HG03135 (cell line): Measurements from ENCODE around the gene HTRA2.

Experiments
- ATAC-seq: cut with Tn5 transposase; IDR thresholded peaks from one replicate; pipeline ENCODE4 v1.9.1; 2021; ENCODE audit warnings: mild to moderate bottlenecking, moderate library complexity; ENCODE audit not compliant: unreplicated experiment

The HTRA2 gene

DNA sequence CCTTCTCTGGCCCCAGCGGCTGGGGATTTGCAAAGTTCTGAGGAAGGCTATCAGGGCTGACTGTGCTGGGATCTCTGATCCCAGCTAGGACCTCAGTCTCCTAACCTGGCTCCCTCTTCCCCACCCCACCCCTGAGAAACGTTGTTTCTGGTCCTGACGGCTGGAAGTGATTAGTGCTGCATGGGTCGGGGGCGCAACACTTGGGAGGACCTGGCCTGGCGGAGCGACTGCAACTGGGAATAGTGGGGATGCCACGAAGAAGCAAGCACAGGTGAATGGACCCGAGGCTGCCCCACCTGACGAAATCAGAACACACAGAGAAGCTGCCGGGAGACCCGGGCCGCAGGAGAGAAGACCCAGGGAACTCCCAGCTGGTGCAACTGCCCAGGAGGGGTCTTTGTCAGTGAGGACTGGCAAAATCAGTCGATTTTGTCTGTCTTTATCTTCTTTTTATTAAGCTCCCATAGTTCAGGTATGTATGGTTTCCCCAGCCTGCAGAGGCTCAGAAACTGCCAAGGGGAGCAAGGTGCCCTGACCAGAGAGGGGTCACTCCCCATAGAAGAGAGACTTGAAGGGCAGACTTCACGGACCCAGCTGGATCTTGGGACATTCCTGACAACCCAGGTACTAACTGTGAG lies 29.7 kb upstream of the HTRA2 start:
- ATAC-seq, result no peak

DNA sequence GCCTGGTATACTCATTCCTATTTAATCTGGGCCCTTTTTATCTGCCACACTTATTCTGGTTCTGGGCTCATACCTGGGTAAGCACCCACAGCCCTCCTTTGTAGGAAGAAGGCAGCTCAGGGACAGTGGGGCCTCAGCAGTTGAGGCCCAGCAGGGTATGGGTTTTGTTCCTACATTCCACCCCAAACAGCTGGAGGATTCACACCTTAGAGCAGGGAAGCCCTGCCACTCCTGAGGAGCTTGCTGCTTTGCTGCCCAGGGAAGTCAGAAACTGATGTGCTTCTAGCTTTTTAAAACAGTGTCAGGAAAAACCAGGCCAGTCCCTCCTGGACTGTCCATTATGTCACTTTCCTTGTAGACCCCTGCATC lies 29.2 kb upstream of the HTRA2 start:
- no peak for ATAC-seq

DNA sequence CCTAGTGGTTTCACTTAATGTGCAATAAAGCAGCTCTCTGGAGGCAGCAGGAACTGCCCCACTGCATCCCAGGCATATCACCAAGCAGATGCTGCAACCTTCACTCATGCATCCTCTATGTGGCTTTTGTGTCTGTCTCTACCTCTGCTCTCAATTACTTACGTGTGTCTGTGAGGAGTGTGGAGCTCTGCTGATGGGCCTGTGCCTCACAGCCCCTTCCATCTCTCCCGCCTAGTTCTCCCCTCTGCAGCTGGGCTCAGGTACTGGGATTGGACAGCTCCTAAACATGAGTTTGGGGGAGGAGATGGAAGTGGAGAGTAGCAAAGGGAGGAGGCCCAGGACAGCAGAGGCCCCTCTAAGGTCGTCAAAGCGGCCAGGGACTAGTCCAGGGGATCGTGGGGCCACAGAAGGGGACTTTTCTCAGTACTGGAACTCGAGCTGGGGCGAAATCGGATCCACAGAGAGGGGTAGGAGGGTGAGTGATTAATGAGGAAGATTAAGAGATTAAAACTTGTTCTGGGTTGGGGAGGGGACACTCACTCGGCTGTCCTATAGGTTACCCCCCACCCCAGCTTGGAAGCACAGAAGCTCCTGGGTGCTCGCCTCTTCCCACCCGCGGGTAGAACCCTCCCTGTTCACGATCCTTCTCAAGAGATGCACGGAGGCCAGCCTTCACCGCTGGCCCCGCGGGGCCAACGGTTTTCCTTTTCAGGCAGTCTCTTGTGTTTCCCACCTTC lies 28.2 kb upstream of the HTRA2 start:
- no peak for ATAC-seq

DNA sequence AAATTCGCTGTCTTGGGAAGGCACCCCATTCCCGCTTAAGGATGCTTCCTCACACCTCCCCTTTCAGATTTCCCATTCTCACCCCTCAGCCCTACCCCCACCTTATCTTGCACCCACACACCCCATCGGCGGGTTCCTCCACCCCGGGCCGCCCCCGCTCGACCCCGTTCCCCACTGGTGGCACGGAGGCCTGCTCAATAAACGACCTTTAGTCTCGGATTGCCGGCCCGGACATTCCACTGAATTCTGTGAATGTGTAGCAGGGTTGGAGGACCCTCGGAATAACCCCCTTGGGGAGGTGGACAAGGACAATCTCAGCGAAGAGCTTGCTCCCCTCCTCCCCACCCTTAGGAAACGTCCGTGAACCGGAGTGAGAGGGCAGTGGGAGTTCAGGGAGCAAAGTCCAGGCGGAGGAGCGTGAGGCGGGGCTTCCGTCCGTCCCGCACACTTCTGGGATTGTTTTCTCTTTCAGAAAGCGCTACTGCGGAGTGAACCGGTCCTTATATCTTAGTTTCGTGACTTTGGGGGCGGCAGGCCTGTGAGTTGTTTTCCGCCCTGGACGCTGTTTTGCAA lies 27.5 kb upstream of the HTRA2 start:
- no peak for ATAC-seq

DNA sequence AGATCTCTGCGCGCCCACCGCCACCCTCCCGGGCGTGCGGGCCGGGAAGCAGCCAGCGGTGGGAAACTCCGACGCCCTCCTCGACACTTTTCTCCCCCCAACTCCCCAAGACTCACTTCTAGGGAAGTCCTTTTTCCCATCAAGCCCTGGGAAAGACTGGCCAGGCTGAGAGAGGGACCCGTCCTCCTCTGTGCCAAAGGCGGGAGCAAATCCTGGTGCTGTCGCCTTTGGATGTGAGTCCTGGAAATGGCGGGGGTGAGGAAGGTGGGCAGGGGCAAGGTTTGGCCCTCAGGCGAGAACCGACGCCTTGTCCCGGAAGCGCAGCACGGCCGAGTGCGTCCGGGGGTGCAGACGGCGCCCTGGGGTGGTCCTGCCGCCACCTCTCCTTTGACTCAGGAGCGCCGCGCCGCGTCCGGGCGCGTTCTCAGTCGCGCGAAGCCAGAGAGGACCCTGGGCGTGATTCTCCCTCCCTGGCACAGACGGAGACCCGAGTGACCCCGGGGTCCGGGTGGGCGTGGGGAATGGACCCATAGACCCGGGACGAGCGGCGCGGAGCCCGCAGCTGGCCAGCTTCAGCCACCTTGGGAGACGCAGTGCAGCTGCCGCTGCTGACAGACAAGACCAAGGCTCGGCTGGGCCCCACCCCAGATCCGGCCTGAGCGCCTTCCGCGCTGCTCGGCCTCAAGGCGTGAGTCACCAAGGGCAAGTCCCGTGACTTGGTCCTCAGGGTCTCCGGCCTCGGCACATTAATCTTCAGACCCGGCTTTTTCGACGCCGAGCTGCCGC lies 26.8 kb upstream of the HTRA2 start:
- no peak for ATAC-seq

DNA sequence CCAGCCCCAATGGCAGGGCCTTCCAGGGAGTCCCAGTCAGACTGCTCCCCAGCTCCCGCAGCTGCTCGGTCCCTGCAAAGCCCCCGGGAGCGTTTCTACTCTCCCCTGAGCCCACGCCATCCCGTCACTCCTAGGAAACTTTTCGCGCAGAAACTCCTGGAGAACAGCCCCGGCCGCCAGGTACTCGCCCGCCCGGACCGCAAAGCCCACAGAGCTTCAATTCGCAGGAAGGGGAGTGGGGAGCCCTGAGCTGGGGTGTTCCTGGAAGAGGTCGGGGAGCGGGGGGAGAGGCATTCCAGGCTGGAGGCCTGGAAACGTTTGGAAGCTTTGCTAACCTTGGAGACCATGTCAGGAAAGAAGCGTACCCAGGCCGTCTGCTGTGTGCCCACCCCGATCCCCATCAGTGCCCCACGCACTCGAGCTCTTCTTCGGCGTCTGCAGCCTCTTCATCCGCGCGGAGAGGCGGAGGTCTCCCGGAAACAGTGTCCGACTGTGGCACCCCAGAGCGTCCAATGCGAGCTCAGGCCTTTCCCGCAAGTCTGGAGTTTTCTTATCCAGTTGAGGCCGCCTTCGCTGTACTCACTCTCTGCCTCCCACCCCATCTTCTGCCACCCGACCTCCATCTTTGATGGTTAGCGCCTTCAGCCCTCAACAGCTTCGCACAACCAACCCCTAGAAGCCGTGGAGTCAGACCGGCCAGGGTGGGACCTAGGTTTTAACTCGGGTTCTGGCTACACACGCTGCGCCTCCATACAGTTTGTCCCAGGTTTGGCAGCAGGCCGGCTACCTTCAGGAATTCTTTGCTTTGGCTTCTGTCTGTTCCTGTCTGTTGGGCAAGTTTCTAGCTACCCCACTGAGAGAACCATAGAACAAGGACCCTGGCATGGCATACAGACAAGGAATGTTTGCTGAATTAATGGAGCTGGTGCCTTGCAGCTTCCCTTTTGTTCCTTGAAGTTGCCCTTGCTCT lies 25.9 kb upstream of the HTRA2 start:
- no peak for ATAC-seq

DNA sequence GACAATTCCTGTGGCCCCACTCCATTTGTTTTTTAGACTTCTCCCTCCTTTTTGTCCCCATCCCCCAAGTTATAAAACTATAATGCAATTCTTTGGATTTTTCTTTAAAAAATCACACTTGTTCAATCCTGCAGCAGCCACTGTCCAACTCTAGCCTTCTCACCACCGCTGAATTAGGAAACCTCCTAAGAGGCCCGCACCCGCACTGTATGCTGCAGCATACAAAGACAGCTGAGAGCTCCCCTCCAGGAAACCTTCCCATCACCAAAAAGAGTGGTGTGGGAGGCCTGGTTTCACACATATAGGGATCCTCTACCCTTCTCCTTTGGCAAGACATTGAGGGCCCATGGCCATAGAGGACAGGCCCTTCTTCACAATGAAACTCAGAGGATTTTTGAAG lies 25.1 kb upstream of the HTRA2 start:
- no peak for ATAC-seq

DNA sequence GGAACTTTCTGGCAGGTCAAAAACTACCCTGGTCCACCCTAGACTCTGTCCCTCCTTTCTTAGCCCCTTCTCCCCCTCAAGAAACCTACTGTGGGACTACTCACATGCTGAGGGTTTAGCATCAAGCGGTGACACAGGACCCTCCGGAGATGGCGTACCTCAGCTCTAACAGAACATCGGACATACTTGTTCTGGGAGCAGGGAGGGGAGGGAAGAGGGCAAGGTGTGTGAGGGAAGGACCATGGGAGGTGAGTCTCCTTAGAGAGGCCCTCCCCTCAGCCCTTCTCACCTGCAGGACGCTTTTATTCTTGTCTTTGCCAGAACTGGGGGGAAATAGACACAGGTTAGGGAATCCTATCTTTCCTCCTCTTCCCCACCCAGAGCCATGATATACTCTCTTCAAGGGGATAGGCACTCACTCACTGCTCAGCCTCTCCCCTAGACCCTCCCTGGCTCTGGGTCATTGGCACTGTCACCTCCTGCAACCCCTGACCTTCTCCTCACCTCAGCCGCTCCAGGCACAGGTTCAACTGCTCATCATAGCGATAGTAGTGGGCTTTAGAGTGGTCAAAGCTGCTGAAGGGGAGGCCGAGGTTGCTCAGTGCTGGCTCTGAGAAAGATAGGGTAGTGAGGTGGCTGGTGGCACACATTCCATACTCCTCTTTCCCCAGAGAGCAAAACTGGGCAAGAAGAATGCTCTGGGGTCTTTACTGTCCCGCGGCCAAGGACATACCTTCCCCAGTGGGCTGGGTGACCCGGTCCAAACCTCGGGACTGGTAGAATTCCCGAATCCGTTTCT lies 24.1 kb upstream of the HTRA2 start:
- ATAC-seq, result no peak

DNA sequence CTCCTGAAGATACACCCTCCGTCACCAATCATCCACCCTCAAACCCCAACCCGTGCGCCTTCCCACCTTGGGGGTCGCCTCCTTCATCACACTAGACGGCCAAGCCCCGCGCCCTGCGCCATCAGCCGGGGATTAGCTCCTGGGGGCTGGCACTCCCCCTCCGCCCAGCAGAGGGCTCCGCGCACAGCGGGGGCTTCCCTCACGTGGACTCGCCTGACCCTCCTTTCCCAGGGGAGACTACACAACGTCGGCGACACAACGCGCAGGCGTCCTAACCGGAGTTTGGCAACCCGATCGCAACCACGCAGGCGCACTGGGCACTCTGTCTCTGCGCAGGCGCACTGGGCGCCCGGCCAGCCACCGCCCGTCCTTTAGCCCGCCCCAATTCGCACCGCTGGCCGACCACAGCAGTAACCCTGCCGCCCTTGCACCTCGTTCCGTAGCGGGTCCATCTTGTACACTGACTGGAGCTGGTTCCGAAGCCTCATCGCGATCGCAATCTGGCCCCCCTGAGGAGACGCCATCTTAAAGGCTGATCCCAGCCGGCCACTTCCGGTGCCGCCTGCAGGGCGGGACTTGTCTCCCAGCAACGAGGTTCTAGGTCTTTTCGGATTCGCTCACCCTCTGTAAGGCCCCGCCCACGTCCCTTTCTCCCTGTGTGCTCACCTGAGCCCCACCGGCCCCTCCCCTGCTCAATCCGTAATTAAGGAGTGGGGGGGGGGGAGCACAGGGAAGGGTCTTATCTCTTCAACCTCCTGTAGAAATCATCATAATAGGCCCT lies 22.4 kb upstream of the HTRA2 start, which contains the start of gene PCGF1:
TSS of gene PCGF1 (minus strand) at position 551 of the 781 bp plus-strand sequence. CDS start at position 524, 27 bp downstream.
- peak; percentile 86 for ATAC-seq

DNA sequence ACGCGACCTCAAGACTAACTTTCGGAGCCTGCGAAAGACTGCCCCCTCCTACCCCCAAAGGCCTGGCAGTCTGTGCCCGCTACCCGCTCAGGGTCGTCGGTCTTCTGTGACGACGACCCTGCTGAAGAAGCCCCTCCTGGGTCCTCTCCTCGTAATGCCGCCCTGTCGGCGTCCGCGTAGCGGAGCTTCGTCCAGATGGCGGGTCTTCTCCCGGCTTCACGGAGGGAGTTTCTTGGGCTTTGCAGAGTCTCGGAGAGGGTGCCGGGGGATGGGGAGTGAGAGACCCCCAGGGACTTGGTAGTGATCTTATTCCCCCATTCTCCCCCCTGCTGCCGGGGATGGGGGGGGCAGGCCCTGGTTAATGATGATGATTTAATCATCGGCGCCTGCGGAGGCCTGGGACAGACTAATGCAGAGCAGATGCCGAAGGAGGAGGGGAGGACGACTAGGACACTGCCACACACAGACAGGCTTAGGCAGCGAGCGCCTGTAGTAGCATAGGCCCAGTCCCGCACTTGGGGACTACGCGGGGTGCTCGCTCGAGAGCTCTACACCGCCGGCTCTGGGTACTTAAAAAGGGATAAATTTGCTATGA lies 21.7 kb upstream of the HTRA2 start:
- ATAC-seq, result peak; percentile 10

DNA sequence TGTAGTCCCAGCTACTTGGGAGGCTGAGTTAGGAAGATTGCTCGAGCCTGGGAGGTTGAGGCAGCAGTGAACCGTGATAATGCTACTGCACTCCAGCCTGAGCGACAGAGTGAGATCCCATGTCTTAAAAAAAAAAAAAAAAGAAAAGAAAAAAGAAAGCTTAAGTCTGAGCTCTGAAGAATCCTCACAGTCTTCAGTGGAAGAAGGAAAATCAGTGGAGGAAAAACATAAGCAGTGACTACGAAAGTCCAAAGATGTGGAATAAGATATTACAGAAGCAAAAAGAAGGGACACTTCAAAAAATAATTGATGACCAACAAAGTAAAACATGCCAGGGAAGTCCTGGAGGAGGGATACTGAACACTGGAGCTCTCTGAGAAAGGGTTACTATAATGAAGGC lies 19.5 kb upstream of the HTRA2 start:
- no peak for ATAC-seq

DNA sequence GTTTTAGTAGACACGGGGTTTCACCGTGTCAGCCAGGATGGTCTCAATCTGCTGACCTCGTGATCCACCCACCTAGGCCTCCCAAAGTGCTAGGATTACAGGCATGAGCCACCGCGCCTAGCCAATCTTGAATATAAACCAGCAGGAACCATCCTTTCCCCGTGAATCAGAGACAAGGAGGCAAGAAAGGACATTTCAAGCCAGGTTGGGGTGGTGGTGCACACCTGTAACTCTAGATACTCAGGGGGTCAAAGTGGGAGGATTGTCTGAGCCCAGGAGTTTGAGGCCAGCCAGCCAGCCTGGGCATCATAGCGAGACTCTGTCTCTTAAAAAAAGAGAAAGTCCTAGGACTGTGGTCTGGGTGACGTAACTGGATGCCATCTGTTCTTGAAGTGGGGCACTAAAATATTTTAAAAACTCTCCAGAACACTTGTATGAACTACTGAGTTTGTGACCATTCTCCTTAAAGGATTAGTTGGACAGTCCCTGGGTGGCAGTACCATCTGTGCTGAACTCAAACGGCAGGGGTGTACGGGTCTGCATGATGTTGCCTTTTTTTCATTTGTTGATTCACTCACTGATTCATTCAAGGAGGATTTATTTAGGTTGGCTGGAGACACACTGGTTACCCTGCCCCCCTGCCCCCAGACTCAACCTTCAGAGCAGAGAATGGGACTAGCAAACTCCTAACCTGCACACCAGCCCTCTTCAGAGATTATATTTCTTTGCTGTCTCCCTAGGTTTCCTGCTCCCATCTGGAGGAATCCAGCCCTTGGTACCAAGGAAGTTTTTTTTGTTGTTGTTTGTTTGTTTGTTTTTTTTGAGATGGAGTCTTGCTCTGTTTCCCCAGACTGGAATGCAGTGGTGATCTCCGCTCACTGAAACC lies 18.4 kb upstream of the HTRA2 start:
- no peak for ATAC-seq

DNA sequence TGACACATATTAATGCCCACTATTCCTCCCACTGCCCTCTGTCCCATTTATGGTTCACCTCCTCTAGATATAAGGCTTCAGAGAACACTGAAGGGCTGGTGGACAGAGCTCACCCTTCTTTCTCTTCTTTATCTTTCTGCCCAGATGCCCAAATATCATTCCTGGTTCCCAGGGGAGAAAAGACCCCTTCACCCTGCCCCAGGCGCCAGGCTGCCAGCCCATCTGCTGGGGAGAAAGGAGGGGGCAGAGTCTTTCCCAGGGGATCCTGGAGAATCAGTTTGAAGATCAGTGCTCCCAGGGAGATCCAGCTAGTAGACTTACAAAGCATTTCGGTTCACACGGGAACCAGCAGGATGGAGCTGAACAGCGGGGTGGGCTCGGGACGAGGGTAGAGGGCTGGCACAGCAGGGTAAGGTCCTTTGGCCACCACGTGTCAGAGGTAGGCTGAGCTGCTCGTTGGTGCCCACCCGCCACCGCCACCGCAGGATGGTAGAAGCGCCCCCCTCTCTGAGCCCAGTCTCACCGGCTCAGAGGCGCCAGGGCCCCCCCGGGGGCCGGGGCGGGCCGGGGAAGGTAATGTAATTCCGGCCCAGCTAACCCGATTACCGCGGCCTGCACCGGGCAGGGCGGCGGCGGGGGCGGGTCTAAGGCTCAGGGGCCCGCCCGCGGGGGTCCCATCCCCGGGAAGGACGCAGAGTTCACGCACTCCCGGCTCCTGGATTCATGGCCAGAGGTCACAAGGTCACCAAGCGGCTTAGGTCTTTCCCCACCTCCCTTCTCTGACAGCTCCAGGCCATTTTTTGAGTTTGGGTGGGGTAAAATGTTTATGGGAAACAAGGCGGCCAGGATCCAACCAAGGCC lies 16.8 kb upstream of the HTRA2 start:
- ATAC-seq, result no peak

DNA sequence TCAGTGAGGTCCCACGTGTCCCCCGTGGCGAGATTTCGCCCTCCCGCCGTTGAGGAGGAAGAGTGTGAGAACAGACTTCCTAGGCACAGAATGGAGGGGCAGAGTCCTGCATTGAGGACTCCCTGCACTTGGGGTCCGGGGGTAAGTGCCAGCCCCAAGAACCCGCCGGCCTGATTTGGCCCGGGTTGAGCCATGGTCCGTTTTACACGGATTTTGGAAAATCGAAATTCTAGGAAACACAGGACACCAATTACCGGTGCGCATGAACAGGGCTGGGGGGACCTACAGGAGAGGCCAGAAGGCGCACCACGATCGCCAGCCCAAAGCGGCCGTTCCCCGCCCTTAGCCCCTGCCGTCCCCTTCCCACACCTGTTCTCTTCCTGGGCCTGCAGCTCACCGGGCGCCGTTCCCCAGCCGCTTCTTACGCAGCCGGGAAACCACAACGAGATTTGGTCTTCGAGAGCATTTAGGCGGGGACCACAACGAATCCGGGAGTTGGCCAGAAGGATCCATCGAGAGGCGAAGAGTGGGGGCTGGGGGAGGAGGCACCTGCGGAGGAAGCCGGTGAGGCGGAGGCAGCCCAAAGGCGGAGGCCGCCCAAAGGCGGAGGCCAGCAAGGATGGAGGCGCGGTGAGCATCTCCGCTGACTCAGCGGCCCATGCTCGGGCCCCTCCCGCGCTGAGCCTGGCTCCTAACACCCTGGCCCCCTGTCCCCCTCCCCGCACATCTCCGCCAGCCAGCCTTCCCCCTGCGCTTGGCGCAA lies 15.9 kb upstream of the HTRA2 start:
- no peak for ATAC-seq

DNA sequence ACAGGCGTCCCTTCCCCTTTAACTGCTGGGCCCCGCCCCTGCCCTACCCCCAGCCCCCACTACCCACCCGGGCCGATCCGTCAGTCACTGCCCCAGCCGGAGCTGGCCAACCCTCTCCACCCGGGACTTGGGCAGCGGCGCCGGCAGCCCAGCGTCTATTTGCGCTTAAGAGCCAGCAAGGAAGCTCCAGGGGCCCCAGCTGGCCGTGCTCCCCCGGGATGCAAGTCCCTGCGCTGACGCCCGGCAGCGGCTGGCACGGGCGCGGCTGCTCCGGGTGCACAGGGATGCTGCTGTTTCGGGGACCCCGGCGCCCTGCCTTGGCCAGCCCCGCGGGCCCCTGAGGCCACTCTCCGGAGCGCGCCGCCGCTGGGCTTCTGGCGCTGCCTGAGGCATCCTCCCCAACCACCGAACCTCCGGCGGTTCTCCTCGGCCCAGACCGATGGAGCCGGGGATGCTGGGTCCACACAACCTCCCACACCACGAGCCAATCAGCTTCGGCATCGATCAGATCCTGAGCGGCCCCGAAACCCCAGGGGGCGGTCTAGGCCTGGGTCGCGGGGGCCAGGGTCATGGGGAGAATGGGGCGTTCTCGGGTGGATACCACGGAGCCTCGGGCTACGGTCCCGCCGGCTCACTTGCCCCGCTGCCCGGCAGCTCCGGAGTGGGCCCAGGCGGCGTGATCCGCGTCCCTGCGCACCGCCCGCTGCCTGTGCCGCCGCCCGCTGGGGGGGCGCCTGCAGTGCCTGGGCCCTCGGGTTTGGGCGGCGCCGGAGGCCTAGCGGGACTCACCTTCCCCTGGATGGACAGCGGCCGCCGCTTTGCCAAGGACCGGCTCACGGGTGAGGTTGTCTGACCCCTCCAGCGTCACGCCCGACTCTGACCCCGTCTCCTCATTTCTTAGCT lies 15.1 kb upstream of the HTRA2 start, which contains the start of gene TLX2:
TSS of gene TLX2 (plus strand) at position 83 of the 903 bp plus-strand sequence. CDS start at position 440, 357 bp downstream.
- ATAC-seq, result no peak
